Measurements from ENCODE around the gene PRDM16.

DNA sequence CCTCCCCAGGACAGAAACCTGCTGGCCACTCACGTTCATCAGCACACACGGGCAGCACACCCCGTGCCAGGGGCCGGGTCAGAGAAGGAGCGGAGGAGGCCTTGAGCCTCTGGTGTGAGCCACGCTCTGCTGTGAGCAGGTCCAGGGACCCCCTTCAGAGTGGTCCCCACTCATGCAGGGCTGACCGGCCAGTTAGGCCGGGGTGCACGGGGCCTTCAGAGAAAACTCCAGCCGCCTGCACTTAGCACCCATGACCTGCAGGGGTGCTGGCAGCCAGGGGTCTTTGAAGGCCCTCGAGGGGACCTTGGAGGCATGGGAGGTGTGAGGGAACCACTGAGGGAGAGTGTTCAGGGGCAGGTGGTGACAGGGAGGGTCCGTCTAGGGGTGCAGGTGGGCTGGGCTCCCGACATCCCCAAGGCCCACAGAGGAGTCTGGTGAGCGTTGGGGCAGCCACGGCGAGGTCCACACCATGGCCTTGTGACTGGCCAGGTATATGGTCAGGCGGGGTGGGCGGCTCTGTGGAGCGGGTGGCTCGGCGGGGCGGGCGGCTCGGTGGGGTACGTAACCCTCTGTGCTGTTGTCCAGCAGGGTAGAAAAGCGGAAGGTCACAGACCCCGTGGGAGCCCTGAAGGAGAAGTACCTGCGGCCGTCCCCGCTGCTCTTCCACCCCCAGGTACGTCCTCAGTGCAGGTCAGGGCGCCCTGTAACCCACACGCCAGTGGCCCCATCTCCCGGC is 345.1 kb downstream of the PRDM16 start:
- TF ChIP-seq, protein P1, sequence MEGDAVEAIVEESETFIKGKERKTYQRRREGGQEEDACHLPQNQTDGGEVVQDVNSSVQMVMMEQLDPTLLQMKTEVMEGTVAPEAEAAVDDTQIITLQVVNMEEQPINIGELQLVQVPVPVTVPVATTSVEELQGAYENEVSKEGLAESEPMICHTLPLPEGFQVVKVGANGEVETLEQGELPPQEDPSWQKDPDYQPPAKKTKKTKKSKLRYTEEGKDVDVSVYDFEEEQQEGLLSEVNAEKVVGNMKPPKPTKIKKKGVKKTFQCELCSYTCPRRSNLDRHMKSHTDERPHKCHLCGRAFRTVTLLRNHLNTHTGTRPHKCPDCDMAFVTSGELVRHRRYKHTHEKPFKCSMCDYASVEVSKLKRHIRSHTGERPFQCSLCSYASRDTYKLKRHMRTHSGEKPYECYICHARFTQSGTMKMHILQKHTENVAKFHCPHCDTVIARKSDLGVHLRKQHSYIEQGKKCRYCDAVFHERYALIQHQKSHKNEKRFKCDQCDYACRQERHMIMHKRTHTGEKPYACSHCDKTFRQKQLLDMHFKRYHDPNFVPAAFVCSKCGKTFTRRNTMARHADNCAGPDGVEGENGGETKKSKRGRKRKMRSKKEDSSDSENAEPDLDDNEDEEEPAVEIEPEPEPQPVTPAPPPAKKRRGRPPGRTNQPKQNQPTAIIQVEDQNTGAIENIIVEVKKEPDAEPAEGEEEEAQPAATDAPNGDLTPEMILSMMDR (conservative IDR thresholded peaks at IDR 0.05; ENCODE audit: low read length): no peak
- no peak for TF ChIP-seq EZH2phosphoT487 (IDR thresholded peaks at IDR 0.05; ENCODE audit: borderline replicate concordance, low read depth, low read length)
